T-helper 22 cell (primary cell): ENCODE data around the gene FBLN2.

ENCODE experiments used
- DNase-seq: peaks from one replicate; pipeline ENCODE4 v3.0.0-alpha.2; 2020; ENCODE audit warnings: low read depth

Gene FBLN2

DNA sequence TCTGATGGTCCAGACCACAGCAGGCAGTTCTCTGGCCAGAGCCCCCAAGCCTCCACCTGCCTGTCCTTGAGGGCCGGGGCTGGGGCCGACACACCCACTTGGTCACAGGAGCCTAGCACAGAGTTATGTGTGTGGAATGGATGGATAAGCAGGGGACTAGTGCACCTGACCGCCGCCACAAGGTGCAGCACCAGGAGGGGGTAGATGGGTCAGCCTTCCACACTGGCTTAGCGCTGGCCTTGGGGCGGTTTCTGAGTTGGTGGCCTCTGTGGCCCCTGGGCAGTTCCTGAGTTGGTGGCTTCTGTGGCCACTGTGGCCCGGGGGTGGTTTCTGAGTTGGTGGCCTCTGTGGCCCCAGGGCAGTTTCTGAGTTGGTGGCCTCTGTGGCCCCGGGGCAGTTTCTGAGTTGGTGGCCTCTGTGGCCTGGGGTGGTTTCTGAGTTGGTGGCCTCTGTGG lies 75.8 kb downstream of the FBLN2 start:
- DNase-seq, result no peak

DNA sequence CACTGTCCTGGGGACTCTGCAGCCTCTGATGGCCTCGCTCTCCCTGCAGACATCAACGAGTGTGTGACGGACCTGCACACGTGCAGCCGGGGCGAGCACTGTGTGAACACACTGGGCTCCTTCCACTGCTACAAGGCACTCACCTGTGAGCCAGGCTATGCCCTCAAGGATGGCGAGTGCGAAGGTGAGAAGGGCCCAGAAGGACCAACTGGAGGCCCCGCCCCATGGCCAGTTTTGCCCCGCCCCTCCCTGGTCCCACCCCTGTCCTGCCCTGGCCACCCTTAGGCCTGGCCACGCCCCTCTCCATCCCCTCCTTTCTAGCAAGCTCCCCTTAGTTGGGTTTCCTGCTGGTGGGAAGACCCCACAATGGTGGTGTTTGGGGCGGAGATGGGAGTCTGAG lies 77.5 kb downstream of the FBLN2 start:
- no peak for DNase-seq

DNA sequence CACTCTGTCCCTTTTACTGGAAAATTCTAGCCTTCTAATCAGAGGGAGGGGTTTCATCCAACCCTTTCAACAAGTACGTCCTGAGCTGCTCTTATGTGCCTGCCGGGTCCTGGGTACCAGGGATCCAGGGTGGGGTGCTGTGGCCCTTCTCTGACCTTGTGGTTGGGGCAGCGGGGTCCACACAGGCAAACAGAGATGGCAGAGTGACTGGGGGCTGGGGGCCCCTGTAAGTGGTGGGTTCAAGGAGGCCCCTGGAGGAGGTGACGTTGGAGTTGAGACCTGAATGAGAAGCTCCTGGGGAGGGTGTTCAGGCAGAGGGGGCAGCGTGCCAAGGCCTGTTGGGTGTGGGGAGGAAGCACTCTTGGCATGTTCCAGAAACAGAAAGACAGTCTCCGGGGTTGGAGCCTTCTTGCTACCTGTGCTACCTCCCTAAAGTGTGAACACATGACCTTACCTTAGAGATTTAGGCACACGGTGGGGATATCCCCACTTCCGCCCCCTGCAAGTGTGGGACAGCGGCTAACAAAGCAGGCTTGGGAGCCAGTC lies 78.1 kb downstream of the FBLN2 start:
- no peak for DNase-seq

DNA sequence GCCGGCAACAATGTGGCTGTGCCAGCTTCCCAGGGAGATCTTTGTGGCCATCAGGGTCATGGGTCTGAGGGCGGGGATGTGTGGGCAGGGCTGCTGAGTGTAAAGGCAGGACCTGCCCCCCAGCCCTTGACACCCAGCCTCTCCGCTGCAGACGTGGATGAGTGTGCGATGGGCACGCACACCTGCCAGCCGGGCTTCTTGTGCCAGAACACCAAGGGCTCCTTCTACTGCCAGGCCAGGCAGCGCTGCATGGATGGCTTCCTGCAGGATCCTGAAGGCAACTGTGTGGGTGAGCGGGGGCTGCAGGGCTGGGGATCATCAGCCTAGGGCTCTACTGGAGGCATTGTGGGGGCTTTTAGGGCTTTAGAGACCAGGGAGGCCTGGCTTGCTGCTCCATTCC lies 78.8 kb downstream of the FBLN2 start:
- DNase-seq, result no peak

DNA sequence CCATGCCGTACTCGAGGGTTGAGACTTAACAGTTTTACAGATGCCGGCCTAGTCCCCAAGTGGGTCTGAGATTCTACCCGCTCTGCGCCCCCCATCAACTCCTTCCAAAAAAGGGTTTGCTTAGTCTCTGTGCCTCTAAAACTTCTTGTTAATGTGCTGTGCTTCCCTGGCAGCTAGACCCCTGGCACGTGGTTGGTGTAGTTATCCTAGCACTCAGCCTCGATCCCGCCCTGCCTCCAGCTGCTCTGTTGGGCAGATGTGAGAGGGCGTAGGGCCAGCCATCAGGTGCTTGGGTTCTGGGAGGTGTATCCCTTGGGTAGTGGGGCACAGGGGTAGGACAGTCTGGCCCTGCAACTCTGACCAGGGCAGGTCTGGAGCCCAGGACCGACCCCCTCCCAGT lies 79.5 kb downstream of the FBLN2 start:
- DNase-seq, result no peak

DNA sequence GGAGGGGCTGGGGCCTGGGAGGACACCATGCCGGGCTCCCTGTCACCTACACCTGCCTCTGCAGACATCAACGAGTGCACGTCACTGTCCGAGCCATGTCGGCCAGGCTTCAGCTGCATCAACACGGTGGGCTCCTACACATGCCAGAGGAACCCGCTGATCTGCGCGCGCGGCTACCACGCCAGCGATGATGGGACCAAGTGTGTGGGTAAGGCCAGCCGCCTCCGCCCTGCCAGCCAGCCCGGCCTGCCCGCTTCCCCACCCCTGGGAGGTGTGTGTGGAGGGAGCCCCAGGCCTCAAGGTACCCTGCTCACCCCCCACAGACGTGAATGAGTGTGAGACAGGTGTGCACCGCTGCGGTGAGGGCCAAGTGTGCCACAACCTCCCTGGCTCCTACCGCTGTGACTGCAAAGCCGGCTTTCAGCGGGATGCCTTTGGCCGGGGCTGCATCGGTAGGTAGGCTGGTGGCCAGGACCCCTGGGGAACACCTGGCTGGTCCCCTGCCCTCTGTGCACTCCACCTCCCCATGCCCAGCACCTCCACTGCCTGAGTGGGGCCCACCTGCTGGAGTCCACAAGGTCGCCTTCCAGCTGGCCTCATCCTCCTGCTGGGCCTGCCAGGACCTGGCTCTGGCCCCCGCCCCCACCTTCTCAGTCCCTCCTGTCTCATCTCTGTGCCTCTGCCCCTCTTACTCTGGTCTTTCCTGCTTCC lies 80.1 kb downstream of the FBLN2 start:
- no peak for DNase-seq

DNA sequence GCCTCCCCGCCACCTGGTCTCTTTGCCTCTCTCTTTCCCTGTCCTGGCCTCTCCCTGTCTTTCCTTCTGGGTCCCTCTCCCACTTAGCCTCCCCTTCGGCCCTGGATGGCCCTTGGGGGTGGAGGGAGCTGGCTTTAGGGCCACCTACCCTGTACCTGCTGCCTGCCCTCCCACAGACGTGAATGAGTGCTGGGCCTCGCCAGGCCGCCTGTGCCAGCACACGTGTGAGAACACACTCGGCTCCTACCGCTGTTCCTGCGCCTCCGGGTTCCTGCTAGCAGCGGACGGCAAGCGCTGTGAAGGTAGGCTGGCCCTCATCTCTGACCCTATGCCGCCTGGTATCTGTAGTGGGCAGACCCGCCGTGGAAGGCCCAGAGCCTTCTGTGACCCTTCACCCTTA lies 80.7 kb downstream of the FBLN2 start:
- DNase-seq, result no peak

DNA sequence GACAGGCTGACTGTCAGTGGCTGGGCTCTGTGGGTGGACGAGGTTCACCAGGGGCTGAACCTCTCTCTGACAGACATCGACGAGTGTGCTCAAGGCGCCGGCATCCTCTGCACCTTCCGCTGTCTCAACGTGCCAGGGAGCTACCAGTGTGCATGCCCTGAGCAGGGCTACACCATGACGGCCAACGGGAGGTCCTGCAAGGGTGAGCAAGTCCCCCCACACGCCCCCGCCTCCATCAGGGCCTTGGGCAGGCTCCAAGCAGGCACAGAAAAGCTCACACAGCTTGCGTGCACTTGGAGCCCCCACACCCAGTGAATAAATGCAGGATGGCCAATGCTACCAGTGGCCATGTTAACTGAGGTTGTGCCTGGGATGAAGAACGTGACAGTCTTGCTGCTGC lies 82.3 kb downstream of the FBLN2 start:
- DNase-seq, result no peak

DNA sequence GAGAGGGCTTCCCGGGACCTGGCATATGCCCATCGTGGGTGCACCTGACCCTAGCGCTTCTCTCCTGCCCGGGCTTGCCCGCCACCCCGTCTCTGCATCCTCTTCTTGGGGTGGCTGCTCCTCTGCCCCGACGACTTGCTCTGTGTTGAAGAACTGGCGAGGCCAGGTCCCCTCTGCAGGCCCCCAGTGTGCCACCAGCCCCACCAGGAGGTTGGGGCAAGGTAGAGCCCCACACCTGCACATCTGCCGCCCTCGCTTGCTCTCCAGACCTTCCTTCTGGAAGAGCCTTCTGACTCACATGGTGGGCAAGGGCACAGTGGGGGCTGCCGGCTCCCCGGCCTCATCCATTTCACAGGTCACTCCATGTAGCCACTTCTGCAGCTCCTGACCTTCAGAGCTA lies 84.3 kb downstream of the FBLN2 start:
- DNase-seq, result no peak

DNA sequence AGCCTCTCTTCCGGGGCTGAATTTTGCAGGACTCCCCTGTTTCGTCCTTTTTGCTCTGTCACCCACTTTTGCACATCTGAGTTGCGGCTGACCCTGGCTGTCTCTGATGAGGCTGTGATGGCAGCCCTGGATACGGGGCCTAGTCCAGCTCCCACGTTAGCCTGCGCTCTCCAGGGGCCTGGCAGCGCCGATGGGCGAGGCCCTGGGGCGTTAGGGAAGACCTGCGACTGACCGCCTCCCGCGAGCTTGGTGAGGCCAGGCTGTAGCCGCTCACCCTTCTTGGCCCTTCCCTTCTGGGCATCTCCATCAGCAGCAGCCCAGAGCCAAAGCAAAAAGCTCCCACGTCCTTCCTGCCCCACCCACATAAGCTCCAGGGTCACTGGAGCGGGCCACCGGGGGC lies 85.2 kb downstream of the FBLN2 start:
- no peak for DNase-seq

DNA sequence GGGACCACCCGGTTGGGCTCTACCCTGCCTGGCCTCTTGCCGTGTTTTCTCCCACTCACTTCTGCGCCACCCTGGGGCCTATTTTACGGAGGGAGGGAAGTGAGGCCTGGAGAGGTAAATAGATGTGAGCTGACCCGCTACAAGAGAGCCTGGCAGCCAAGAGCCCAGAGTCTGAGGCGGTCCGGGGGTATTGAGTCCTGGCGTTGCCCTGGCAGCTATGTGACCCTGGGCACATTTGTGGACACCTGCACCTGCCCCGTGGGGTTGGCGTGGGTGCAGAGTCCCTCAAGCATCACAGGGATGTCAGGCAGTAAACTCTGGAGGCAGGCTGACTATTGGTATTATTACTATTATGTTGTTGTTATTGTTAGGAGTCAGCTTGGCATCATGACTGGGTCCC lies 85.7 kb downstream of the FBLN2 start:
- no peak for DNase-seq

DNA sequence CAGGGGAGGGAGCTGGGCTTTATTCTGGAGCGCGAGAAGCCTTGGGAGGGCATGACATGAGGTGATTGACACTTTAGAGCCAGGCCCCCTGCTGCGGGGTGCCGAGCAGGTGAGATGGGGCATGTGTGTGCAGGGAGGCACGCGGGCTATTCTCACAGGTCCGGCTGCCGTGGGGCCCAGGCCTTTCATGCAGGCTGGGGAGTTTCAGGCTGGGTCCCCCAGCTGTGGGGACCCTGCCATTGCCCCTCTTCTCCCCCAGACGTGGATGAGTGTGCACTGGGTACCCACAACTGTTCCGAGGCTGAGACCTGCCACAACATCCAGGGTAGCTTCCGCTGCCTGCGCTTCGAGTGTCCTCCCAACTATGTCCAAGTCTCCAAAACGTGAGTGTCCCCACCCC lies 87.3 kb downstream of the FBLN2 start:
- DNase-seq, result no peak

DNA sequence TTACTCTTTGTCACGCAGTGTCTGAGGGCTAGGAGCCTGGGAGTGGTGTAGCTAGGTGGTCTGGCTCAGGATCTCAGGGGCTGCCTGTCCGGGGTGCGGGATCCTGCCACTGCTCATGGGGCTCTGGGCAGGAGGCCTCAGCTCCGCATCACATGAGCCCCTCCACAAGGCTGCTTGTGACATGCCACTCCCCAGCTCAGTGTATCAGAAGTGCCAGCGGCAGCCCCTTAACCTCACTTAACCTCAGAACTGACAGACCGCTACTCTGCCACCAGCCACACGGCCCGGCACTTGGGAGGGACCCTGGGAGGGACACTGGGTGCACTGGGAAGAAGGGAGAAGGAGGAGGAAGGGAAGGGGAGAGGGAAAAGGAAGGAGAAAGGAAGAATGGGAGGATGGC lies 87.9 kb downstream of the FBLN2 start:
- no peak for DNase-seq

DNA sequence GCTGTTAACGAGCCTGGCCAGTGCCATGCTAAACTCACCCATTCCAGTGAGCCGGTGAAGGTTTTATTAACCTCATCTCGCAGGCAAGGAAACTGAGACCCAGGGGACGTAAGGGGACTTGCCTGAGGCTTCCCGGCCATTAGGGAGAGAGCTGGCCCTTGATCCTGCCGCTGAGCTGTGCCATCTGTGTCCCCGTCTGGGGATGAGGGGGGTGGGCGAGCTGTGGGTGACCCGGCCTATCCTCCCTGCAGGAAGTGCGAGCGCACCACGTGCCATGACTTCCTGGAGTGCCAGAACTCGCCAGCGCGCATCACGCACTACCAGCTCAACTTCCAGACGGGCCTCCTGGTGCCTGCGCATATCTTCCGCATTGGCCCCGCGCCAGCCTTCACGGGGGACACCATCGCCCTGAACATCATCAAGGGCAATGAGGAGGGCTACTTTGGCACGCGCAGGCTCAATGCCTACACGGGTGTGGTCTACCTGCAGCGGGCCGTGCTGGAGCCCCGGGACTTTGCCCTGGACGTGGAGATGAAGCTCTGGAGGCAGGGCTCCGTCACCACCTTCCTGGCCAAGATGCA lies 88.5 kb downstream of the FBLN2 start:
- DNase-seq, result no peak

DNA sequence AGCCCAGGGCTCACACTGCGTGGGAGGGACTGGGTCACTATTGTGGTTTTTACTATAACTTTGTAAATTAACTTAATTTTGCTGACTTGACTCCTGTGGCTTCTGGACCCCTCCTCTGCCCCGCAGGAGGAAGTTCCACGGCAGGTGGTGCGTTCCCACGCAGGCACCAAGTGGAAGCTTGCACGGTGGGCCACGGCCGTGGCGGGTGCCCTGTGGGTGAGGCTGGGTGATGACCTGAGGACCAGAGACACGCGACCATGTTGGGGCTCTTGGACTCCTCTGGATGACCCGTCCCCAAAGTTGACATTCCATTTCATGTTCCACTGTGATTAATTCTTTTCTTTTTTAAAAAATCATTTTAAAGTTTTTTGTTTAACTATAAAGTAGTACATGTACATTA lies 89.0 kb downstream of the FBLN2 start:
- no peak for DNase-seq

DNA sequence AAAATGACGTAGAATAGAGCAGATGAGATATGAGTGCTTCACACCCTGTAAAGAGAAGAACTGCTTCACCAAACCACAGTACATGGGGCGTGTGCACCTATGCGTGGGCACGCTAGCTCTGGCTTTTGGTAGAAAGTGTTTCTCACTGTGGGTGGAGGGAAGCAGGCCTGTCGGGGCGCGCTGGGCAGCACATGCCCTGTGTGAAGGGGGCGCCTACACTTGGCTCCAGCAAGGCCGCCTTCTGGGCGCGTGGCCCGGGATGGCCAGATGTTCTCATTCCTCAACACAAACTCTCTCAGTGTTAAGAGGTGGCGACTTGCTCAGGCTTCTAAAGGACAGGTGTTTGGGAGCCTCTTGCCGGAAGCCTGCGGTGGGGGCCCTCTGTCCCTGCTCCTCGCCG lies 90.0 kb downstream of the FBLN2 start:
- DNase-seq, result no peak

DNA sequence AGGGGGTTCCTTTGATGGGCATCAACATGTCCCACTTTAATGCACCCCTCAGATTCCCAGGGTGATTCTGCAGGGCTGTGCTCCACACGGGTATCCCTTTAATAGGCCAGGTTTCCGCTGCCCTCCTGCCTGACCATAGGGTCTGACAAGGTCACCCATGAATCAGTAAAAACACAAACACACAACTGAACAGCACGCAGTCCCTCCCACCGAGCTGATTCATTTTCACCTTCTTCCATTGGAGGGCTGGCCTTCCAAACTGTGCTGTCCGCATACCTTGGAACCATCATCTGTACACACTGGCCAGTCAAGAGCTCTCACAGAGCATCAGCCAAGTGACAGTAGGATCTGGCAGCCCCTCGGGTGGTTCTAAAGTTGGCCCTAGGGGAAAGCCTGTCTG lies 93.7 kb downstream of the FBLN2 start:
- DNase-seq, result no peak

DNA sequence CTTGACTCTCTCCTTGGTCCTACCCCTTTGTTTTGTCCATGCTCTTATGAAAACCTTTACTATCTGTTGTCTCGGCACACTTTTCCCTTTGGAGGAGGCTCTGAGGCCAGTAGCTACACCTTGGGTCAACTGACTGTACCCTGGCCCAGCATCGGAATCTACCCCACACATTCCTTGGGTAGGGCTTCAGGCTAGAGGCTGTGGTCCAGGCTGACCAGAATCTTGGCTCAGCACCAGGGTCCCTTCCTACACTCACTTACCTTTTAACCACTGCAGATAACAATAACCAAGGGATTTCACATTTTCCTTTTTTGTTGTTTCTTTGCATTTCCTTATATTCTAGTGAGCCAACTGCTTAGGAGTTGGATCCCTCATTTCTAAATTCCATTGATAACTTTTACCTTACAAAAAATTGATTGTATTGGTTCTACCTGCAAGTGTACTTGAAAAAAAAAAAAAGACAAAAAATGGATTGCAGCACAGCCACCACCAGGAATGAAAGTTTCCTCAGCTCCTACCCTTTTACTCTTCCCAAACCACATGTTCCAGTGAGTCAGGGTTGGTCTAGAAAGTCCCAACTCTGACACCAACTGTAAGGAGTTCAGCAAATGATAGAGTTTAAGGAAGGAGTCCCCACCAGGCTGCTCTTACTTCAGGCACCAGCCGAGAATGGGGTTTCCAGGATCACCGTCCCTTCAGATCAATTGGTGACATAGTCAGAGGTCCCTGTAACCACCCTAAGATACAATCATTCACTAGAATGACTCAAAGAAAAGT lies 95.6 kb downstream of the FBLN2 start:
- no peak for DNase-seq

DNA sequence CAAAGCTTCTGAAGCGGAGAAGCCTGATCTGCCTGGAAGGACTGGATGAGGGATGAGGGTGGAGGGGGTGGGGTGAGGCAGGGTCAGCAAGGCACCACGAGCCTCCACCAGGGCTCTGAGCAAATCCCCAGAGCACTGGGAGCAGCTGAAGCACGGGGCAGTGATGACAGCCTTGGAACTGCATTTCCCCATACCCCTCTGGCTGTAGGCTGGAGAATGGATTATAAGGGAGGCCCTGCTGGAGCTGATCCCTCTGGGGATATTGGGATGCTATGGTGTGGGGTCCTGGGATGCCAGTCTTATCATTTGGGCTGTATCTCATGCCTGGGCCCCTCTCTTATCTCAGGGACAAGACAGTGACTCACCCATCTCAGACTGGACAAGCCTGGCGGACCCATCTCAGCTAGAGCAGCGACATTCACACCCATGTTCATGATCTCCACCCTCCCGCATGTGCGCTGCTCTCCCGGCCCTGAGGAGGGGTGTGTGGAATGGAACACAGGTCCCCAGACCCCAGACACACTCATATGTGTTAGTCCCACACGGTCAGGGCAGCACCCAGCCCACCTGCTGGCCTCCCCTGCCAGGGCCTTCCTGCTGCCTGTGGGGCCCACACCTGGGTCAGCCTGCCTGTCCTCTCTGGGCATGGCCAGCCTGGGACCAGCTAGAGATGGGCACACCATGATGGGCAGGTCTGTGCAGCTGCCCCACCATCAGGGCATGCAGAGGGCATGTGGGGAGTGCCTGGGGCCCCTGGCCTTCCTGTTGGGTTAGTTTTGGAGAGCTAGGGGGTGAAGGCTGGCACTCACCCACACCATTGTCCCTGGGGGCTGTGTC lies 97.1 kb downstream of the FBLN2 start:
- DNase-seq, result no peak

DNA sequence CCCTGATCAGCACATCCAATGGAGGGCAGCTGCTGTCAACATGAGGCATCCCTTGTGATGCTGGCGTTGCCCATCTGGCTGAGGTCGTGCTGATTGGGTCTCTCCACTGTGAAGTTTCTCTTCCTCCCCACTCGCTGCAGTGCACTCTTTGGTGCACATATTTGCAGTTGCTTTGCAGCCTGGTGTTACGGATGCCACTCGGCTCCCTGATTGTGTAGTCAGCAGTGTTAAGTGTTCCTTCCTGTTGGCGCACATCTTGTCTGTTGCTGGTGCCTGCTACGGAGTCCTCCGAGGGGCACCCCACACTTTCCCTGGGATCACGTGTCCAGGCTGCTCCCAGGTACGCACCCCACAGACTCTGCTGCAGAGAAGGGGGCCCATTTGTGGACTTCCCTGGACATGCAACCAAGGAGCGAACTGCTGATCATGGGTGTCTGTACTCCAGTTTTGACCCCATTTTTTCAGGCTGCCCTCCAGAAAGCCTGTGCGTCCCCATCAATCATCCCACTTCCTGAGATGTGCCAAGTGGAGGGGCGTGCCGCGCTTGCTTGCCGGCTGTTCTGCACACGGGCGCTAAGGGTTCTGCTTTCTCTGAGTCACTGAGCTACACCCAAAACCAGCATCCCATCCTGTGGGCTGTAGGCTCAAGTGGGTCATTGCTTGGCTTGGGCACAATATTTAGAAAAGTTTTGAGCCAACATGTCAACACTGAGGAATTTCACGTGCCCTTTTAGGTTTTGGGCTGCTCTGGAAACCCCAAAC lies 98.6 kb downstream of the FBLN2 start:
- no peak for DNase-seq
